DND-41 (cell line): ENCODE data around the gene NPC1L1.

ENCODE experiments used
- ATAC-seq: fragments of 200-7000 bp; cut with Tn5 transposase; 3 replicates; pipeline ENCODE4 v1.9.1; 2021; ENCODE audit warnings: low read depth; ENCODE audit not compliant: insufficient read depth
- DNase-seq: peaks from one replicate; pipeline ENCODE4 v3.0.0-alpha.2; 2020
- H2AFZ ChIP-seq: 2 replicates; pipeline ENCODE4 v1.6.0; 2012; ENCODE audit warnings: low read depth, low read length
- H3K27ac ChIP-seq: 2 replicates; pipeline ENCODE4 v1.5.1; 2012; ENCODE audit warnings: low read length, inconsistent platforms
- H3K27me3 ChIP-seq: fragments of 200-600 bp; sonication (generic); 2 replicates; pipeline ENCODE4 v1.6.0; 2012; ENCODE audit warnings: low read length, mild to moderate bottlenecking, inconsistent platforms; ENCODE audit not compliant: insufficient read depth, poor library complexity
- H3K36me3 ChIP-seq: 2 replicates; pipeline ENCODE4 v1.5.1; 2012; ENCODE audit warnings: low read length, inconsistent platforms; ENCODE audit not compliant: insufficient read depth
- H3K4me1 ChIP-seq: 2 replicates; pipeline ENCODE4 v1.5.1; 2012; ENCODE audit warnings: mild to moderate bottlenecking, low read length; ENCODE audit not compliant: insufficient read depth
- H3K4me2 ChIP-seq: 2 replicates; pipeline ENCODE4 v1.6.0; 2012; ENCODE audit warnings: mild to moderate bottlenecking, moderate library complexity, low read length, inconsistent platforms; ENCODE audit not compliant: insufficient read depth
- H3K4me3 ChIP-seq, 2 experiments: fragments of 200-600 bp in 1 of 2; shearing (Covaris generic) in 1 of 2; 2 replicates each; pipeline ENCODE4 v1.5.1; 2012 to 2016; ENCODE audit warnings: inconsistent platforms in 2 of 2, low read length in 2 of 2, mild to moderate bottlenecking in 2 of 2, low read depth in 1 of 2, moderate library complexity in 1 of 2
- H3K79me2 ChIP-seq: 2 replicates; pipeline ENCODE4 v1.6.0; 2012; ENCODE audit warnings: low read length, inconsistent platforms; ENCODE audit not compliant: insufficient read depth
- H3K9ac ChIP-seq: 2 replicates; pipeline ENCODE4 v1.6.0; 2012; ENCODE audit warnings: low read depth, mild to moderate bottlenecking, inconsistent platforms, low read length, moderate library complexity
- H3K9me3 ChIP-seq: 2 replicates; pipeline ENCODE4 v1.5.1; 2012; ENCODE audit warnings: low read length, moderate library complexity, mild to moderate bottlenecking, inconsistent platforms; ENCODE audit not compliant: insufficient read depth, severe bottlenecking
- H4K20me1 ChIP-seq: 2 replicates; pipeline ENCODE4 v1.6.0; 2012; ENCODE audit warnings: low read length; ENCODE audit not compliant: insufficient read depth
- EZH2 ChIP-seq: IDR thresholded peaks from 3 replicates; pipeline ENCODE4 v1.6.1; 2012; ENCODE audit warnings: borderline replicate concordance, low read depth, mild to moderate bottlenecking, moderate library complexity, low read length, inconsistent platforms; ENCODE audit not compliant: severe bottlenecking
- TF ChIP-seq, protein P1 (sequence below): IDR thresholded peaks from 2 replicates; pipeline ENCODE4 v1.5.1; 2012; ENCODE audit warnings: borderline replicate concordance, low read length, moderate library complexity, mild to moderate bottlenecking; ENCODE audit not compliant: poor library complexity, severe bottlenecking; ENCODE audit errors: extremely low read depth

NPC1L1 gene

DNA sequence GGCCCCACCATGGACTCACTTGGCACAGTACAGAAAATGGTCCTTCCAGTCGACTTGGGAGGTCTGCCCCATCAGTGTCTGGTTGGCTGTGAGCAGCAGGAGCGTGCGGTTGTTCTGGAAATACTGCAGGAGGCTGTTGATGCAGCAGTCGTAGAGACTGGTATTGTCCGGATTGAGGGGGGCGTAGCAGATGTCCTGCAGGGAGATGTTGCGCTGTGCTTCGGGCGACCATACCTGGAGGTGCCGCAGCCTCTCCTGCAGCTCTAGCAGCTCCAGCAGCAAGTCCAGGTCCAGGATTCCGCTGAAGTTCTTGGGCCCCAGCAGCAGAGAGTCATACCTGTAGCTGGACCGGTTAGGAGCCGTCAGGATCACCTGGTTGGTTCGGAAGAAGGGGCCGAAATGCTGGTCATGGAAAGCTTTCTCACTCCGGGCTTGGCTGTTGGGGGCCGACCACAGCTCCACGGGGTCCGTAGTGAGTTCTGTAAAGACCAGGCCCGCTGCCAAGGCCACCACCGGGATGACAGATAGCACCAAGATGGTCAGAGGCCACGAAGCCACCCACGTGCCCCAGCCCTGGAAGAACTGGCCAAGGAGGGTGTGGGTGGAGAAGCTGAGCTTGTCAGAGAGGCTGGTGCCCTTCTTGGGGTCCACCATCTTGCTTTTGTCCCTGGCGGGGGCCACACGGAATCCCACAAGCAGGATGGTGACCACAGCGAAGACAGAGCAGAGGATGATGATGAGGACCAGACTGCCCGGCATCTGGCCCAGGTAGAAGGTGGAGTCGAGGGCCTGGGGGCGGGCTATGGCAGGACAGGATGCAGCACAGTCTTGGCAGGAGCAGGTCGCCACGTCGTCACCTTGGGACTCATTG, 2.1 kb downstream of the NPC1L1 start:
- Histone ChIP-seq H3K36me3 (no peaks in the 10 kb centered on the region), H3K4me3 (no peak overlapping the region), H3K79me2 (no peaks in the 10 kb centered on the region), H3K4me2 (no peak overlapping the region), H3K27me3 (peaks cover 3% of the 10 kb centered on the region), H4K20me1 (no peaks in the 10 kb centered on the region), H2AFZ (no peak overlapping the region), H3K9me3 (no peaks in the 10 kb centered on the region), H3K27ac (no peak overlapping the region), H3K9ac (no peak overlapping the region), H3K4me1 (no peaks in the 10 kb centered on the region)
- TF ChIP-seq EZH2: no peak
- TF ChIP-seq, protein P1, sequence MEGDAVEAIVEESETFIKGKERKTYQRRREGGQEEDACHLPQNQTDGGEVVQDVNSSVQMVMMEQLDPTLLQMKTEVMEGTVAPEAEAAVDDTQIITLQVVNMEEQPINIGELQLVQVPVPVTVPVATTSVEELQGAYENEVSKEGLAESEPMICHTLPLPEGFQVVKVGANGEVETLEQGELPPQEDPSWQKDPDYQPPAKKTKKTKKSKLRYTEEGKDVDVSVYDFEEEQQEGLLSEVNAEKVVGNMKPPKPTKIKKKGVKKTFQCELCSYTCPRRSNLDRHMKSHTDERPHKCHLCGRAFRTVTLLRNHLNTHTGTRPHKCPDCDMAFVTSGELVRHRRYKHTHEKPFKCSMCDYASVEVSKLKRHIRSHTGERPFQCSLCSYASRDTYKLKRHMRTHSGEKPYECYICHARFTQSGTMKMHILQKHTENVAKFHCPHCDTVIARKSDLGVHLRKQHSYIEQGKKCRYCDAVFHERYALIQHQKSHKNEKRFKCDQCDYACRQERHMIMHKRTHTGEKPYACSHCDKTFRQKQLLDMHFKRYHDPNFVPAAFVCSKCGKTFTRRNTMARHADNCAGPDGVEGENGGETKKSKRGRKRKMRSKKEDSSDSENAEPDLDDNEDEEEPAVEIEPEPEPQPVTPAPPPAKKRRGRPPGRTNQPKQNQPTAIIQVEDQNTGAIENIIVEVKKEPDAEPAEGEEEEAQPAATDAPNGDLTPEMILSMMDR: no peak
- ATAC-seq (no peak), DNase-seq (no peak)

DNA sequence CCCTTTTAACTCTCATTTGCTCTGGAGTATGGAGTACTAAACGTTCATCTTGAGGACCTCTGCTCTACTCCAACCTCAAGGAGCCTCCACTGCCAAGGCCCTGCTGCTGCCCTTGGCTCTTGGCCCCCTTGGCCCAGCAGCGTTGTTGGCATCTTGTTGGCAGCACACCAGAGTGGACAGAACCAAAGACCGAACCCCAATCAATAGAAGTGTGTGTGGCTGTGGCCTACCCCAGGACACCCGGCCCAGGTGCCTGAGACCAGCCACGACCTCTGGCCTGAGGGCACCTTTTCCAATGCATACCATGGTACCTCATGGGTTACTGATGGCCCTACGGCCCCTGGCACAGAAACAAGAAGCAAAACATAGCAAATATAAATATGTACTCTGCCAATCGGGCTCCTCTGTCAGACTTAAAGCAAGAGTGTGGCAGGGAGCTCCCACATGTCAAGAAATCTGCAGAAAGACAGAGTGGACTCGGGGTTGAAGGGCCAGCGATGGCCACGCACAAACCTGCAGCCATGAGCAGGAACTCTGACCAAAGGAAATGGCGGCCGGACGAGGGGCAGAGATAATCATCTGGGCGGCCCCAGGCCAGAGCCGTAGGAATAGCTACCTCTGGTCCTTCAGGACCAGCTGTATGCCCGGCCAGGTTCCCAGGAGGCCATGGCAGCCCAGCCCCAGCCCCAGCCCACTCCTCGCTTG, 2.9 kb downstream of the NPC1L1 start:
- Histone ChIP-seq H3K9ac (no peak overlapping the region), H3K4me2 (no peak overlapping the region), H3K36me3 (no peaks in the 10 kb centered on the region), H3K27ac (no peak overlapping the region), H3K27me3 (peaks cover 3% of the 10 kb centered on the region), H3K4me1 (no peaks in the 10 kb centered on the region), H3K9me3 (no peaks in the 10 kb centered on the region), H4K20me1 (no peaks in the 10 kb centered on the region), H3K4me3 (no peak overlapping the region), H3K79me2 (no peaks in the 10 kb centered on the region), H2AFZ (no peak overlapping the region)
- ATAC-seq (no peak), DNase-seq (no peak)
- TF ChIP-seq, protein P1: no peak
- no peak for TF ChIP-seq EZH2

GRCh38 chr7:44537442-44537841, 3.7 kb downstream of the NPC1L1 start:
- ATAC-seq (no peak), DNase-seq (no peak)
- no peak overlapping the region for H2AFZ ChIP-seq
- H3K79me2 ChIP-seq: no peaks in the 10 kb centered on the region
- H3K4me3 ChIP-seq: no peak overlapping the region
- no peak overlapping the region for H3K27ac ChIP-seq
- H3K9me3 ChIP-seq: no peaks in the 10 kb centered on the region
- no peak overlapping the region for H3K9ac ChIP-seq
- H3K4me1 ChIP-seq: no peaks in the 10 kb centered on the region
- H3K36me3 ChIP-seq: no peaks in the 10 kb centered on the region
- TF ChIP-seq, protein P1: no peak
- no peak for TF ChIP-seq EZH2
- peaks cover 3% of the 10 kb centered on the region for H3K27me3 ChIP-seq
- no peak overlapping the region for H3K4me2 ChIP-seq
- H4K20me1 ChIP-seq: no peaks in the 10 kb centered on the region
